BE2C (cell line): Measurements from ENCODE around the gene MRPL34.

Source experiments
- DNase-seq: peaks from one replicate; pipeline ENCODE4 v3.0.0-alpha.2; 2020
- H3K27me3 ChIP-seq: fragments of 250-450 bp; sonication (Bioruptor Pico); 2 replicates; pipeline ENCODE4 v1.5.1; 2020; ENCODE audit warnings: mild to moderate bottlenecking
- H3K36me3 ChIP-seq: fragments of 250-450 bp; sonication (Bioruptor Pico); 2 replicates; pipeline ENCODE4 v1.5.1; 2020; ENCODE audit warnings: mild to moderate bottlenecking
- H3K4me1 ChIP-seq: fragments of 250-450 bp; sonication (Bioruptor Pico); 2 replicates; pipeline ENCODE4 v1.5.1; 2020
- H3K4me3 ChIP-seq: 2 replicates; pipeline ENCODE4 v1.5.1; 2011; ENCODE audit warnings: low read depth, low read length
- H3K9me3 ChIP-seq: fragments of 250-450 bp; sonication (Bioruptor Pico); 2 replicates; pipeline ENCODE4 v1.5.1; 2020
- TF ChIP-seq, protein P1 (sequence below): IDR thresholded peaks from 2 replicates; pipeline ENCODE4 v1.5.1; 2012; ENCODE audit warnings: mild to moderate bottlenecking, low read depth, low read length

MRPL34 gene

GRCh38 chr19:17282488-17283125, 23.1 kb upstream of the MRPL34 start:
- H3K36me3 ChIP-seq: no peaks in the 10 kb centered on the region
- H3K27me3 ChIP-seq: peaks cover 5% of the 10 kb centered on the region; the same call in 1 of the 2 replicates
- DNase-seq: peak; percentile 92
- H3K9me3 ChIP-seq: no peaks in the 10 kb centered on the region
- H3K4me3 ChIP-seq: peak overlapping the region; percentile 33
- H3K4me1 ChIP-seq: no peaks in the 10 kb centered on the region
- TF ChIP-seq, protein P1, sequence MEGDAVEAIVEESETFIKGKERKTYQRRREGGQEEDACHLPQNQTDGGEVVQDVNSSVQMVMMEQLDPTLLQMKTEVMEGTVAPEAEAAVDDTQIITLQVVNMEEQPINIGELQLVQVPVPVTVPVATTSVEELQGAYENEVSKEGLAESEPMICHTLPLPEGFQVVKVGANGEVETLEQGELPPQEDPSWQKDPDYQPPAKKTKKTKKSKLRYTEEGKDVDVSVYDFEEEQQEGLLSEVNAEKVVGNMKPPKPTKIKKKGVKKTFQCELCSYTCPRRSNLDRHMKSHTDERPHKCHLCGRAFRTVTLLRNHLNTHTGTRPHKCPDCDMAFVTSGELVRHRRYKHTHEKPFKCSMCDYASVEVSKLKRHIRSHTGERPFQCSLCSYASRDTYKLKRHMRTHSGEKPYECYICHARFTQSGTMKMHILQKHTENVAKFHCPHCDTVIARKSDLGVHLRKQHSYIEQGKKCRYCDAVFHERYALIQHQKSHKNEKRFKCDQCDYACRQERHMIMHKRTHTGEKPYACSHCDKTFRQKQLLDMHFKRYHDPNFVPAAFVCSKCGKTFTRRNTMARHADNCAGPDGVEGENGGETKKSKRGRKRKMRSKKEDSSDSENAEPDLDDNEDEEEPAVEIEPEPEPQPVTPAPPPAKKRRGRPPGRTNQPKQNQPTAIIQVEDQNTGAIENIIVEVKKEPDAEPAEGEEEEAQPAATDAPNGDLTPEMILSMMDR: peak; percentile 83

DNA sequence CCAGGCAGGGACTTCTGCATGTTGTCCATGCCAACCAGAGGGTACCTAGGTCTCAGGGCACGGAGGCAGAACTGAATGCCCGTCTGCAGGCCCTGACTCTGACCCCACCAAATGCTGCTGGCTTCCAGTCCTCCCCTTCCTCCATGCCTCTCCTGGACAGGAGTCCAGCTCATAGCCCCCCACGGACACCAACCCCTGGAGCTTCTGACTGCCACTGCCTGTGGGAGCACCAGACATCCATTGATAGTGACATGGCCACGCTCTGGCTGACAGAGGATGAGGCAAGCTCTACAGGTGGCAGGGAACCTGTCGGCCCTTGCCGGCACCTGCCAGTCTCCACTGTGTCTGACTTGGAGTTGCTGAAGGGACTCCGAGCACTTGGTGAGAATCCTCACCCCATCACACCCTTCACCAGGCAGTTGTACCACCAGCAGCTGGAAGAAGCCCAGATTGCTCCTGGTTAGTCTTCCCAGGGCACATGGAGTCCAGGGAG, 22.1 kb upstream of the MRPL34 start:
- Histone ChIP-seq H3K9me3 (no peaks in the 10 kb centered on the region), H3K36me3 (no peaks in the 10 kb centered on the region), H3K4me1 (no peaks in the 10 kb centered on the region), H3K4me3 (no peak overlapping the region), H3K27me3 (peaks cover 5% of the 10 kb centered on the region; the same call in 1 of the 2 replicates)
- DNase-seq: no peak
- TF ChIP-seq, protein P1: no peak

DNA sequence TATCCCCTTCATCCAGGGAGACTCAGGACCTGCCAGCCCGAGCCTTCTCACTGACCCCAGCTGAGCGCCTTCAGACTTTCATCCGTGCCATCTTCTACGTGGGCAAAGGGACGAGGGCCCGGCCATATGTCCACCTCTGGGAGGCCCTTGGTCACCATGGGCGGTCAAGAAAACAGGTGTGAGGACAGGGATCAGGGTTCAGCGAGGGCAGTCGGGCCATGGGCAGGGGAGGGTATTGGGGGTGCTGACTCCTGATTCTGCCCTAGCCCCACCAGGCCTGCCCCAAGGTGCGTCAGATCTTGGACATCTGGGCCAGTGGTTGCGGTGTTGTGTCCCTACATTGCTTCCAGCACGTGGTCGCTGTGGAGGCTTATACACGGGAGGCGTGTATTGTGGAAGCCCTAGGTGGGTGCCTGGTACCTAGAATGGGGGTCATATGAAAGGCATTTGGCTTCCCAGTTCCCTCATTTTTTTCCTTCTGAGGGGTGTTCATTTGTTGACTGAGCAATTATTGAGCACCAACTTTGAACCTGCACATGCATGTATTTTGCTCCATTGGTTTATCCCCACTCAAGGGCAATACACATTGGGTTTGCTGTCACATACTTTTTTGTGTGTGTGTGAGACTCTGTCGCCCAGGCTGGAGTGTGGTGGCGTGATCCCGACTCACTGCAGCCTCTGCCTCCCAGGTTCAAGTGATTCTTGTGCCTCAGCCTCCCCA, 20.1 kb upstream of the MRPL34 start:
- Histone ChIP-seq H3K27me3 (peaks cover 5% of the 10 kb centered on the region; the same call in 1 of the 2 replicates), H3K9me3 (no peaks in the 10 kb centered on the region), H3K36me3 (no peaks in the 10 kb centered on the region), H3K4me3 (no peak overlapping the region), H3K4me1 (no peaks in the 10 kb centered on the region)
- DNase-seq: no peak
- TF ChIP-seq, protein P1: no peak

DNA sequence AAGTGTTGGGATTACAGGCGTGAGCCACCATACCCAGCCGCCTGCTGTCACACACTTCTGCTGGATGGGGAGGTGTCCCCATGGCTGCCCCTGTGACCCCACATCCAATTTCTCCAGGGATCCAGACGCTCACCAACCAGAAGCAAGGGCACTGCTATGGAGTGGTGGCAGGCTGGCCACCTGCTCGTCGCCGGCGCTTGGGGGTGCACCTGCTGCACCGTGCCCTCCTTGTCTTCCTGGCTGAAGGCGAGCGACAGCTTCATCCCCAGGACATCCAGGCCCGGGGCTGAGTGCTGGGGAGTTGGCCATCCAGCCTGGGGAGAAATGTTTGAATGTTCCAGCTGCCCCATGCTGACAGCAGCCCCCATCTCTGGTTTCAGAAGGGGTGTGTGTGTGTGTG, 19.4 kb upstream of the MRPL34 start:
- TF ChIP-seq, protein P1: no peak
- Histone ChIP-seq H3K9me3 (no peaks in the 10 kb centered on the region), H3K4me1 (no peaks in the 10 kb centered on the region), H3K27me3 (peaks cover 5% of the 10 kb centered on the region; the same call in 1 of the 2 replicates), H3K4me3 (no peak overlapping the region), H3K36me3 (no peaks in the 10 kb centered on the region)
- no peak for DNase-seq

GRCh38 chr19:17286752-17287151, 18.9 kb upstream of the MRPL34 start:
- no peaks in the 10 kb centered on the region for H3K27me3 ChIP-seq
- no peak overlapping the region for H3K4me3 ChIP-seq
- H3K36me3 ChIP-seq: no peaks in the 10 kb centered on the region
- TF ChIP-seq, protein P1: no peak
- no peaks in the 10 kb centered on the region for H3K4me1 ChIP-seq
- DNase-seq: no peak
- no peaks in the 10 kb centered on the region for H3K9me3 ChIP-seq

GRCh38 chr19:17289489-17289888, 16.2 kb upstream of the MRPL34 start:
- Histone ChIP-seq H3K9me3 (no peaks in the 10 kb centered on the region), H3K4me3 (no peak overlapping the region), H3K4me1 (peaks cover 7% of the 10 kb centered on the region), H3K36me3 (0 out of 2 replicates have a peak, but pooled peaks cover 3% of the 10 kb centered on the region), H3K27me3 (no peaks in the 10 kb centered on the region)
- TF ChIP-seq, protein P1: no peak
- peak; percentile 86 for DNase-seq
